ENCODE data around the gene DGLUCY.

DNA sequence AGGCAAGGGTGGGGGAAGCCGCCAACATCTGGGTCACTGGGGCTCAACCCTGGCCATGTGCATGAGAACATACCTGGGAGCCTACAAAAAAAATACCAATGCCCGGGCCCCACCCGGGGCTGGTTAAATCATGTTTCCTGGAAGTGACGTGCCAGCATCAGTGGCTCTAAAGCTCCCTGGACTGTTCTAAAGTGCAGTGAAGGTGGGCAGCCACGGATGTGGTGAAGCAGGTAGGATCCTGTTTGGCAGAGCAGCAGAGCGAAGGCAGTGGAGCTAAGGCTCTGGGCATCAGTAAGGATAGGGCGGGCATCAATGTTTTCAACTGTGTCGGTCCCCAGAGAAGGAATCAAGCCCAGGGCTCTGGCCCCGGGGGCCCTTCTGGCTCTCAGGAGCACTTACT lies 131.2 kb downstream of the DGLUCY start:
- TF ChIP-seq CTCF (conservative IDR thresholded peaks at IDR 0.05): no peak
- no peak for TF ChIP-seq ZFX (IDR thresholded peaks at IDR 0.05)
